HG03565 (cell line): ENCODE measurements around the gene IGIP.
"Not testable (repeated sequence)": the region's sequence is repeated elsewhere in the genome, so short reads cannot be mapped to it uniquely, and the experiment has no call there.

Source experiments
- ATAC-seq: cut with Tn5 transposase; IDR thresholded peaks from one replicate; pipeline ENCODE4 v1.9.1; 2021; ENCODE audit warnings: mild to moderate bottlenecking, moderate library complexity; ENCODE audit not compliant: unreplicated experiment

Gene IGIP

DNA sequence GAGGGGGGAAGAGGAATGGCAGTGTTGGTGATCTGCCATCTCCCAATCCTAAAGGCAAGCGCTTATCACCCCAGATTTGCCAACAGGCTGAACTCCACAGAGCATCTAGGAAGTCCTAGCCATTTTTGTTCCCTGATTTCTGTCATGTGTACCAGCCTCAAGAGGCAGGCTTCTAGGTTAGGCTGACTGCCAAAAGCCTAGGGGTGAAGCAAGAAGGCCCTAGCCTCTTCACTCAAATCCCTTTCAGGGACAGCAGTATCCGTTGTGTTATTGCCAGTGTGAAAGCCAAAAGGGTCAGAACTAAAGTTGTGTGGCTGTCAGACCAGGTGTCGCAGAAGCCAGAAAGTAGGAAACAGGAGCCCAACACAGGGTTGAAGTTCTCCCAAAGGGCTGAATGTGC is 14.7 kb downstream of the IGIP start:
- ATAC-seq: no peak

- ATAC-seq: no peak
Measured at GRCh38 chr5:140141241-140141640, 15.5 kb downstream of the IGIP start.

- no peak for ATAC-seq
Measured at GRCh38 chr5:140142246-140142645, 16.5 kb downstream of the IGIP start.

DNA sequence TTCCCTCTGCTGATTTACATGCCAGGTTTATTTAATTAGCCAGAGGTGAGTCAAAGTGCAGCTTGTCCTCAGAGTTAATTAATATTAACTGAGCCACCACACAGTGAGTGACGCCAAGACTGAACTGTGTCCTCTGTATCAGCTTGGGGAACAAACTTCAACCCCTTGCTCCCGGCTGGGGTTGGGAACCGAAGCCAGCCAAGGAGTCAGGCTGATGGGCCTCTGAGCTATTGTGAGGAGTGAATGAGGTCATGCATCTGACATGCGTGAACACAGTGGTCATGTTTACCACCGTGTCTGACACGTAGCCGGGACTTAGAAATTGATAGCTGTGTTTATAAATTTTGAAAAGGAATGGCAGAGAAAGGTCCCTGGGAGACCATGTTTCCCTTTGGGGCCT is 17.1 kb downstream of the IGIP start:
- no peak for ATAC-seq

- ATAC-seq: no peak
Measured at GRCh38 chr5:140143521-140144258, 18.0 kb downstream of the IGIP start.

- no peak for ATAC-seq
Measured at GRCh38 chr5:140145256-140145655, 19.5 kb downstream of the IGIP start.

DNA sequence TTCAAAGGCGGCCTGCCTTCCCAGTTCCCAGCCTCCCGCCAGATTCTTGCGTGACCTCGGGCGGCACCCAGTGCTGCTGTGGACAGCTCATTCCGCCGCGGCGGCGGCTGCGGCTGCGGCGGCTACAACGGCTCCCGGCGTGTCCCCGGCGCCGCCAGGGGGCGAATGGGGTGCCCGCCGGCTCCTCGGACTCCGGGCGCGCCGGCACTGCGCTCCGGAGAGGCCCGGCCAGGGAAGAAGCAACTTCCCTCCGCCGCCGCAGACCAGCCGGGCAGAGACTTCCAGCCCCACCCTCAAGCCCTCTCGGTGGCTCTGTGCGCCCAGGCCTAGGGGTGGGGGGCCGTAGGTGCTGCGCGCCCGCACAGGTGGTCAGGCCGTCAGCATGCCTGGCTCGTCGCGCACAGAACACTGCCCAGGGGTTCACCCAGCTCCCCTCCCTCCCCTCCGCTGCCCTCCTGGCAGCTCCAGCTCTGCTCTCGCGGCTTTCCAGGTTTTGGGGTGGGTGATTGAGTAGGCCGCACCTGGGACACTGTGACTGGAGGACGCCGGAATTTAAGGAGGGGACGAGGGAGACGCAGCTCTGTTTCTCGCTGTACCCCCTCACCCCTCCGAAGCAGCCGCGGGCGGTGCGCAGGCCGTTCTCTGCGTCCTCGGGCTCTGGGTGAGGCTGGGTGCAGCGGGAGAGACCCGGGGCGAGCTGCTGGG is 20.2 kb downstream of the IGIP start:
- no peak for ATAC-seq

GRCh38 chr5:140146523-140146842 is 20.7 kb downstream of the IGIP start:
- no peak for ATAC-seq

DNA sequence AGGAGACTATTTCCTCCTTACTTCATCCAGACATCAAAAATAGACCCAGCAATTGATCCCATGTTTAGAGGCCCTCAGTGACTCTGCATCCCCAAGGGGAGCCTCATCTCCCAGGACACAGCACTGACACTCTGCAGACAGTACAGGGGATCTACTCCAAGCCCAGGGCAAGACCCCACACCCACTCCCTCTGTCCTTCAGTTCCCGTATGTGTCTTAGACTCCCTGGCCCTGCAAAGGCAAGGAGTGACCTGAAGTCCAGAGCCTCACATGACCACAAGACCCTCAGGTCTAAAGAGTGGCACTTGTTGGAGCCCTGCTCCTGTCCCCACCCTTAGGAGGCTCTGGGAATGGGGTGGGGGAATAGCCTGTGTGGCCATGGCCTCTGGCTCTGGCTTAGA is 21.7 kb downstream of the IGIP start:
- ATAC-seq: no peak

DNA sequence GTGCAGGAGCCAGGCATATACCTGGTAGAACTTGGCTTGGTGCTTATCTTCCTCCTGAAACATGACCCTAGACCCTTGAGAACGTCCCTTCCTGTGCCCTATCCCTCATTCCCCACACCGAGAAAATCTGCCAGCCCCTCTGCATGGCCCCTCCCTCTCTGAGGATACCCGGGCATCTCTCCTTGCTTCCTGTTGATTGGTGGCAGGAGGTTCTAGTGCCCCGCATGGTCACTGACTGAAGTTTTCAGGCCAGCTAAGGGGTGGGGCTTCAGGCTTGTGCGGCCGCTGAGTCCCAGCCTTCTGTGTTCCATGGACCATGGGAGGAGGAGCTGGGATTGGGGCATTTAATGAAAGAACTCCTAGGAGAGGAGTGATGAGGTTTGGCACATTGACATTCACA is 22.8 kb downstream of the IGIP start:
- no peak for ATAC-seq

DNA sequence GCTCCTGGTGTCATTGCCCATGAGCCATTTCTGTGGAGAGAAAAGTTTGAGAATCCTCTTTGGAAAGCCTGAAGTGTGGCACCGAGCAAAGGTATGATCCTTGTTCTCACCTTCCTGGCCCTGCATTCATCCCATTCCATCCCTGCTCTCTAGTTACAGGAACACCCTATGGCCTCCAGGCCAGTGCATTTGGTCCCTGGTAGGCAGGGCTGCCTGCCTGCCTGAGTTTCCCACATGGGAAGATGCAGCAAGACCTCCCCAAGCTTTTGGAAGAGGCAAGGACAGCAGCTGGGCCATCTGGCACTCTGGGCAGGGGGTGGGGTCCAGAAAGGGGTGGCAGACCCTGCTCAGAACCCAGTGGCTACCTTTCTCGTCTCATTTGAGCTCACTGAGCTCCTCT is 24.5 kb downstream of the IGIP start:
- no peak for ATAC-seq

DNA sequence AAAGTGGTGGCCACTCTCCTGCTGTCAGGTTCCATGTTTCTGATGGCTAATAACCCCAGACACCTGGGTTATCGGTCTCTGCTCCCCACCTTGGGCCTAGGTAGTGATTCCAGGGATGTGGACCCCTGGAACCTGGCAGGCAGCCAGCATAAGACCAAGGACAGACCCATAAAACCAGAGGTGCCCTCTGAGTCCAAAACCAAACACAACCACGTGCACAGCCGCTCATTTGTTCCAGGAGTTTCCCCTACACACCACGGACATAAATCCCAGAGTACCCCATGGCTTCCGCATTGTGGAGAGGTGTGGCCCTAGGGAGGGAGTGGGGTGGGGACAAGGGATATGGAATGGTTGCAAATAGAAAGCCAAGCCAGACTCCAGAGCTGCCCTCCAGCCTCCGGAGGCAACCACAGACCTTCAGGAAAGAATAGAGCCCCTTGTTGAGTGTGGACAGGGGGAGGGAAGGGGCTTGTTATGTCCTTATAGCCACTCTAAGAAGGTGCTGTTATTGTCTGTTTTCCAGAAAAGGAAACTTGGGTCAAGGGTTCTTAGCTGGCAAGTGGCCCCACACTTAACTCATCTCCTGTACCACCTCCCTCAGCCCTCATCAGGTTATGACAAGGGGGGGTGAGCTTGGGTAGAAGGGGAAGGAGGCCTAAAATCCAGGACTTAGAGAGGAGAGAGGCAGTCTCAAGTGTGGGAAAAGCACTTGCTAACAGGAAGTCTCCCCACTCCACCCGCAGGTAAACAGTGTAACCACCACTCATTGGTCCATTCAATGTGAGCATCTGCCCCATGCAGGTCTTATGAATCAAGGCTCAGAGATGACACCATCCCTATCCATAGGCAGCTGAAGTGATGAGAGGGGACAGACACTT is 25.6 kb downstream of the IGIP start:
- no peak for ATAC-seq

DNA sequence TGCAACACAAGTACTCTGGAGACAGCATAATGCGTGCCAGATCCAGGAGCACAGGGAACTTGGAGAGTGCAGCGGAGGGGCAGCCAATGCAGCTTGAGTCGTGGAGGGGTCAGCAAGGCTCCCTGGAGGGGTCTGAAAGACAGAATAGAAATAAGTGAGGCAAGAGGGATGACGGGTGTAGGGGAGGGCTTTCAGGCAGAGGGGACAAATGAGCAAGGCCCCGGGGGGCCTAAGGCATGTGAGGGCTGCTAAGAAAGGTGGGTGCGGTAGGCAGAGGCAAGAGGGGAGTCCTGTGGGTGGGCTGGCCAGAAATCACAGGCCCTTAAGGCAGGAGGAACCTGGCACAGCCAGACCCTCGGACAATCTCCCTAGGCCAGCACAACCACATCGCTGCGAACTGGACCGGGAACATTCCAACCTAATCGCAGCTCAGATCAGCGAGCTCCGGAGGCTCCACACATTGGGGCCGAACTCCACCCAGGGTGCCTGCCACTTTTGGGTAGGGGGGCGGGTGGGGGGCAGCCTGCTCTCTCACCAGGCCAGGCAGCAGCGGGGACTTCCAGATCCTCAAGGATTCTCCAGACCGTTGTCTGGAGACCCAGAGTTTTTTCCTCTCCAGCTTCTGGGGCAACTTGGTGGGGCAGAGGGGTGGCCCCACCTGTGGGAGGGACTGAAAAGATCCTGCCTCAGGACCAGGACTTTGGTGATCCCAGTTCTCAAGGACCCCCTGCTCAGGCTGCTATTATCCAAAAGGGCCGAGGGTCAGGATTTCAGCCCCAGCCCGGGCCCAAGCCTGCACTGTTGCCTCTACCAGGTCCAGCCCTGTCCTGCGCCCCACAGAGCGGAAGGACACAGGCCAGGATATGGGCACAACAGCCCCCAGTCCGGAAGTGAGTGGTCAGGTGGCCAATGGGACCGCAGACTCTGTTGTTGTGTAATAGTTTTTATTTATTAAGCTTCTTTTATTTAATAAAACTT is 26.6 kb downstream of the IGIP start:
- ATAC-seq: no peak

DNA sequence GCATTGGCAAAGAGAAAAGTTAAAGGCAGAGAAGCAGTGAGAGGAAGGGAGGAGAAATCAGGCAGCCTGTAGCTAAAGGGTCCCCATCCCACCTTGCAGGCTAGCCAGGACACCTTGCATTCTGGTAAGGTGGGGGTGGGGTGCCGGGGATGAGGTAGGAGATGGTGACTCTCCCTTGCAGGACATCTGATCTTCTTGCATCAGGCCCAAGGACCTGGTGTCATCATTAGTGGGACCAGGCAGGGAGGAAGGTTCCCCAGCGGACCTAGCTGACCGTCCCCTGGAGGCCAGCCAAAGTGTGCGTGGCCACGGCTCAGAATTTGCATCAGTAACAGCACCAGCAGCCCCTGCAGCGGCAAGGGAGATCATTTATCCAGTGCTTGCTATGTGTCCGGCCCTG is 27.5 kb downstream of the IGIP start:
- no peak for ATAC-seq

DNA sequence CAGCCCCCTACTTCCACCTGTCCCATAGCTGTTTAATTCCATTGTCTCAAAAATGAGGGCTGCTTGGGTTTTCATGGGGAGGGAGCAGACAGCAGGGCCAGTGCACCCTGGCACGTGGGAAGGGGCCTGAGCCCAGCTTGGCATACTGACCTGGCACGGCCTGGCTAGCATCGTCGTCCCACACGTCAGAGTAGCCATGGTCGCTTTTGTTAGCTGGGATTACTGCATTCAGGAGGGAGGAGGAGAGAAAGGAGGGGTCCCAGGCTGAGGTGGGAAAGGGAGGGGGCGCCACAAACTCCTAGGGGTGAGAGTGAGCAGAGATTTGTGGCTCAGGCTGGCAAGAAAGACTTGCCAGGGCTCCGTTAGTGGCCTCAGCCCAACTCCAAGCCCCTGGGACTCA is 28.2 kb downstream of the IGIP start:
- no peak for ATAC-seq

DNA sequence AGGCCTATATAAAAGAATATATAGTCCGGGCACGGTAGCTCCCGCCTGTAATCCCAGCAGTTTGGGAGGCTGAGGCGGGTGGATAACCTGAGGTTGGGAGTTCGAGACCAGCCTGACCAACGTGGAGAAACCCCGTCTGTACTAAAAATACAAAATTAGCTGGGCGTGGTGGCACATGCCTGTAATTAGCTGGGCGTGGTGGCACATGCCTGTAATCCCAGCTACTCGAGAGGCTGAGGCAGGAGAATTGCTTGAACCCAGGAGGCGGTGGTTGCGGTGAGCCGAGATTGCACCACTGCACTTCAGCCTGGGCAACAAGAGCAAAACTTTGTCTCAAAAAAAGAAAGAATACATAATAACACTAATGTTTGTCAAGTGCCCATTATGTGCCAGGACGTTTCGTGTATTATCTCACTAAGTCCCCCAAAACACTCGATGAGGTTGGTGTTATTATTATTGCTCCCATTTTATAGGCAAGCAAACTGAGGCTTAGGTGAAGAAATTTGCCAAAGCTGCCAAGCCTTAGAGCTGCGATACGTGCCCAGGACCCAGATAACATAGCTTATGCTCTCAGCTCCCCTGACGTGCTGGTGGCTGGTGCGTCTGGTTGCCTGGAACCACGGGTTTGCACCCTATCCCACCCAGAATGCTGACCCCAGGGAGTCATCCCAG is 29.1 kb downstream of the IGIP start:
- ATAC-seq: not testable (repeated sequence)

DNA sequence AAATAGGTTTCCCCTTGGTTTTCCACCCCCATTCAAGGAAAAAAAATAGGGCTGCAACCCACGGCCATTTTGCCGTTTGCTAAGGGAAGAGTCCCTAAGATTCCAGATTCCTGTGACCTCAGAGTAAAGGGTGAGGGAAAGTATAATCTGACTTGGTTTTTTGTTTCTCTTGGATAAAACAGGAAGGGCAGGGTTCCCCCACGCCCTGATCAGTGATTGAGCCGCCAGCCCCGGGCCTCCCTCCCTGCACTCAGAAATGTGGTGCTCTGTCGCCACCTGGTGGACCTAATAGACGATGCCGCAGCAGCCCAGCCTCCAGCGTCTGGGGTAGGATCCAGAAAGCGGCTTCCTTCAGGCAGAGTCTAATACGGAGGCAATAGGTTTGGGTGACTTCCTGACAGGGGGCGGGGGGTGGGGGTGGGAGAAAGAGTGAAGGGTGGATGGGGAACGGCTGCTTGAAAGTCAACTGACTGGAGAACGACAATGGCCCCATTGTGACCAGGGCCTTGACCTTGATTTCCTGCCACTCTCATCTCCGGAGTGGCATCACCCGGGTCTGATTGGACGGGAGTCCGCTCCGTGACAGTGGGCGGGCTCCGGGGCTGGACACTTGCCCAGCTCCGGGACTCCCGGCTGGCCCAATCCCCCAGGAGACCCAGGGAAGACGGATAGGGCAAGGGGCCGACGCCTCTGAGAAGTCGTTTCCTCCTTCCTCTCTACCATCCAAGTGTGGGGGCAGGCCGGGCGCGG is 31.5 kb downstream of the IGIP start:
- peak; percentile 92 for ATAC-seq

DNA sequence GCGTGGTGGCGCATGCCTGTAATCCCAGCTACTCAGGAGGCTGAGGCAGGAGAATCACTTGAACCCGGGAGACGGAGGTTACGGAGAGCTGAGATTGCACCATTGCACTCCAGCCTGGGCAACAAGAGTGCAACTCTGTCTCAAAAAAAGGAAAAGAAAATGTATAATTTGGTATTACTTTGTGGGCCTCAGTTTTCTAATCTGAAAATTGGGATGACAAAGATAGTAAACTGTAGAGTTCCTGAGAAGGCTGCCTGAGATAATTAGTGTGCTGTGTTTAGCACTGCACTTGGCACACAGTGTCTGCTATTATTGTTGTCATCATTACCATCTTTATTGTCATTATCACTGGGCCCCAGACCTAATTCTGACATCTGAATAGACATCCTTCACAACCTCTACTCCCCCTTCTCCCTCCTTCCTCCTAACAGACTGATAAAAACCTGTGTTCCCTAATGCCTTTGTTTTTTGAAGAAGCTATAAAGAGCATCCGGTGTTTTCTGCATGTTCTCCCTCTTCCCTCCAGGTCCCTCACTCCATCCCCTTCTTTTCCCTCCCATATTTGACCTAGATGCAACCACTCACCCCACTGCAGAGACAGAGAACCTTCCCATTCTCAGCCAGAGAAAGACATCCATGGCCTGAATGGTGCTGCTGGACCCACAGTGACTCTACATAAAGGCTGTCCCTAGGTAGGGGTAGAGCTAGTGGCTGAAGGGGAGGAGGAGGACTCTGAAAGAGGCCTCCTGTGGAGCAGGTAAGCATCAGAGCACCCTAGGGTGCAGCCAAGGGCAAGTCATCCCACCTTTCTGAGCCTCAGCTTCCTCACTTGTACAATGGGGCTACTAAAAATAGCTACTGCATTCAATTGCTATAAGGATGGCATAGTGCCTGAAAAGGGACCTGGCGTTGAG is 33.5 kb downstream of the IGIP start:
- no peak for ATAC-seq
